HepG2 (cell line): ENCODE results near the gene MYO3A.

Source experiments
- CREB1 ChIP-seq, 2 experiments: fragments of 450-650 bp in 1 of 2; IDR thresholded peaks; 2 replicates each; pipeline ENCODE4 v1.6.1; 2016 to 2017; ENCODE audit warnings: control low read depth in 1 of 2, mild to moderate bottlenecking in 1 of 2, missing compliant biosample characterization in 1 of 2, missing genetic modification characterization in 1 of 2
- EZH2 ChIP-seq: conservative IDR thresholded peaks from 2 replicates; pipeline ENCODE4 v1.6.1; 2012; ENCODE audit warnings: mild to moderate bottlenecking, low read depth, low read length, moderate library complexity
- HMG20A ChIP-seq: IDR thresholded peaks from 2 replicates; pipeline ENCODE4 v1.6.1; 2016; ENCODE audit warnings: borderline replicate concordance
- MAFG ChIP-seq: sonication (generic); formaldehyde crosslinking; IDR thresholded peaks from 2 replicates; pipeline ENCODE4 v1.5.1; 2020; ENCODE audit warnings: mild to moderate bottlenecking, missing genetic modification reagents
- MAFK ChIP-seq, 2 experiments: IDR thresholded peaks in 1 of 2; conservative IDR thresholded peaks in 1 of 2; 2 replicates each; pipeline ENCODE4 v1.6.1; 2011; ENCODE audit warnings: improper control_type of control experiment in 2 of 2, low read length in 2 of 2
- MTA3 ChIP-seq: sonication (generic); formaldehyde crosslinking; IDR thresholded peaks from 2 replicates; pipeline ENCODE4 v1.4.0; 2020; ENCODE audit warnings: missing genetic modification reagents
- PCBP2 ChIP-seq: fragments of 200-400 bp; formaldehyde crosslinking; optimal IDR thresholded peaks from 2 replicates; pipeline ENCODE3; 2018; ENCODE audit warnings: low read length, low read depth; ENCODE audit not compliant: poor library complexity, severe bottlenecking
- YEATS2 ChIP-seq: sonication (generic); formaldehyde crosslinking; IDR thresholded peaks from 2 replicates; pipeline ENCODE4 v1.4.0; 2020; ENCODE audit warnings: missing genetic modification reagents, borderline replicate concordance
- ZNF143 ChIP-seq: sonication (generic); formaldehyde crosslinking; IDR thresholded peaks from 2 replicates; pipeline ENCODE4 v1.4.0; 2020; ENCODE audit warnings: missing genetic modification reagents
- TF ChIP-seq, protein P1 (sequence below), 2 experiments: fragments of 450-650 bp in 1 of 2; sonication (generic) in 1 of 2; formaldehyde crosslinking in 1 of 2; IDR thresholded peaks; 2 replicates each; pipeline versions ENCODE4 v1.6.1 to v1.8.0; 2016 to 2022; ENCODE audit warnings: antibody characterized with exemption in 1 of 2, mild to moderate bottlenecking in 1 of 2, missing genetic modification reagents in 1 of 2
- TF ChIP-seq, protein P2 (sequence below): IDR thresholded peaks from 2 replicates; pipeline ENCODE4 v1.6.1; 2018; ENCODE audit warnings: missing genetic modification reagents
- TF ChIP-seq, protein P3 (sequence below): fragments of 450-650 bp; IDR thresholded peaks from 2 replicates; pipeline ENCODE4 v1.6.1; 2017; ENCODE audit warnings: mild to moderate bottlenecking
- TF ChIP-seq, protein P4 (sequence below): sonication (generic); formaldehyde crosslinking; IDR thresholded peaks from 2 replicates; pipeline ENCODE4 v1.5.0; 2020; ENCODE audit warnings: mild to moderate bottlenecking, missing genetic modification reagents, moderate library complexity
- TF ChIP-seq, protein P5 (sequence below): sonication (generic); formaldehyde crosslinking; IDR thresholded peaks from 2 replicates; pipeline ENCODE4 v1.4.0; 2020; ENCODE audit warnings: missing genetic modification reagents, borderline replicate concordance

DNA sequence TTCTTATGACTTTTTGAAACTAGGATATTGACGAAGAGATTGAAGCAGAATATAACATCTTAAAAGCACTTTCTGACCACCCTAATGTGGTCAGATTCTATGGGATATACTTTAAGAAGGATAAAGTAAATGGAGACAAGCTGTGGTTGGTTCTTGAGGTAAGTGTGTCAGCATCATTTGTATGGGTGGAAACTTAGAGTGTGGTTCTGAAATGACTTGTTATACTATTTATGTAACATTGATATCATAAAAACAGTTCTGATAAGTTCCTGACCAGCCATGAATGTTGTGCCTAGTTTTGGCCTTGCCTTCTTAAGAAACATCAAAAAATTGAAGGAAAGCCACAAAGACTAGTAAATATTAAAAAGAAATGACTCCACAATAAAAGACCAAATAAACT, 20.8 kb downstream of the MYO3A start:
- TF ChIP-seq CREB1 (IDR thresholded peaks at IDR 0.05) (no peak), CREB1 (CRISPR knock-in tag; IDR thresholded peaks at IDR 0.05) (no peak), MAFK (conservative IDR thresholded peaks at IDR 0.05 in 1 of 2, IDR thresholded peaks at IDR 0.05 in 1 of 2; ENCODE audit: low read length in 2 of 2) (no peak), MTA3 (no peak), EZH2 (no peak), ZNF143 (CRISPR knock-in tag) (no peak), YEATS2 (no peak), PCBP2 (no peak), MAFG (CRISPR knock-in tag) (no peak), HMG20A (CRISPR knock-in tag) (no peak)
- TF ChIP-seq, protein P1, sequence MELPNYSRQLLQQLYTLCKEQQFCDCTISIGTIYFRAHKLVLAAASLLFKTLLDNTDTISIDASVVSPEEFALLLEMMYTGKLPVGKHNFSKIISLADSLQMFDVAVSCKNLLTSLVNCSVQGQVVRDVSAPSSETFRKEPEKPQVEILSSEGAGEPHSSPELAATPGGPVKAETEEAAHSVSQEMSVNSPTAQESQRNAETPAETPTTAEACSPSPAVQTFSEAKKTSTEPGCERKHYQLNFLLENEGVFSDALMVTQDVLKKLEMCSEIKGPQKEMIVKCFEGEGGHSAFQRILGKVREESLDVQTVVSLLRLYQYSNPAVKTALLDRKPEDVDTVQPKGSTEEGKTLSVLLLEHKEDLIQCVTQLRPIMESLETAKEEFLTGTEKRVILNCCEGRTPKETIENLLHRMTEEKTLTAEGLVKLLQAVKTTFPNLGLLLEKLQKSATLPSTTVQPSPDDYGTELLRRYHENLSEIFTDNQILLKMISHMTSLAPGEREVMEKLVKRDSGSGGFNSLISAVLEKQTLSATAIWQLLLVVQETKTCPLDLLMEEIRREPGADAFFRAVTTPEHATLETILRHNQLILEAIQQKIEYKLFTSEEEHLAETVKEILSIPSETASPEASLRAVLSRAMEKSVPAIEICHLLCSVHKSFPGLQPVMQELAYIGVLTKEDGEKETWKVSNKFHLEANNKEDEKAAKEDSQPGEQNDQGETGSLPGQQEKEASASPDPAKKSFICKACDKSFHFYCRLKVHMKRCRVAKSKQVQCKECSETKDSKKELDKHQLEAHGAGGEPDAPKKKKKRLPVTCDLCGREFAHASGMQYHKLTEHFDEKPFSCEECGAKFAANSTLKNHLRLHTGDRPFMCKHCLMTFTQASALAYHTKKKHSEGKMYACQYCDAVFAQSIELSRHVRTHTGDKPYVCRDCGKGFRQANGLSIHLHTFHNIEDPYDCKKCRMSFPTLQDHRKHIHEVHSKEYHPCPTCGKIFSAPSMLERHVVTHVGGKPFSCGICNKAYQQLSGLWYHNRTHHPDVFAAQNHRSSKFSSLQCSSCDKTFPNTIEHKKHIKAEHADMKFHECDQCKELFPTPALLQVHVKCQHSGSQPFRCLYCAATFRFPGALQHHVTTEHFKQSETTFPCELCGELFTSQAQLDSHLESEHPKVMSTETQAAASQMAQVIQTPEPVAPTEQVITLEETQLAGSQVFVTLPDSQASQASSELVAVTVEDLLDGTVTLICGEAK (IDR thresholded peaks at IDR 0.05): no peak
- TF ChIP-seq, protein P1 (CRISPR knock-in tag; IDR thresholded peaks at IDR 0.05): no peak
- TF ChIP-seq, protein P2, sequence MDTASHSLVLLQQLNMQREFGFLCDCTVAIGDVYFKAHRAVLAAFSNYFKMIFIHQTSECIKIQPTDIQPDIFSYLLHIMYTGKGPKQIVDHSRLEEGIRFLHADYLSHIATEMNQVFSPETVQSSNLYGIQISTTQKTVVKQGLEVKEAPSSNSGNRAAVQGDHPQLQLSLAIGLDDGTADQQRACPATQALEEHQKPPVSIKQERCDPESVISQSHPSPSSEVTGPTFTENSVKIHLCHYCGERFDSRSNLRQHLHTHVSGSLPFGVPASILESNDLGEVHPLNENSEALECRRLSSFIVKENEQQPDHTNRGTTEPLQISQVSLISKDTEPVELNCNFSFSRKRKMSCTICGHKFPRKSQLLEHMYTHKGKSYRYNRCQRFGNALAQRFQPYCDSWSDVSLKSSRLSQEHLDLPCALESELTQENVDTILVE: no peak
- TF ChIP-seq, protein P3, sequence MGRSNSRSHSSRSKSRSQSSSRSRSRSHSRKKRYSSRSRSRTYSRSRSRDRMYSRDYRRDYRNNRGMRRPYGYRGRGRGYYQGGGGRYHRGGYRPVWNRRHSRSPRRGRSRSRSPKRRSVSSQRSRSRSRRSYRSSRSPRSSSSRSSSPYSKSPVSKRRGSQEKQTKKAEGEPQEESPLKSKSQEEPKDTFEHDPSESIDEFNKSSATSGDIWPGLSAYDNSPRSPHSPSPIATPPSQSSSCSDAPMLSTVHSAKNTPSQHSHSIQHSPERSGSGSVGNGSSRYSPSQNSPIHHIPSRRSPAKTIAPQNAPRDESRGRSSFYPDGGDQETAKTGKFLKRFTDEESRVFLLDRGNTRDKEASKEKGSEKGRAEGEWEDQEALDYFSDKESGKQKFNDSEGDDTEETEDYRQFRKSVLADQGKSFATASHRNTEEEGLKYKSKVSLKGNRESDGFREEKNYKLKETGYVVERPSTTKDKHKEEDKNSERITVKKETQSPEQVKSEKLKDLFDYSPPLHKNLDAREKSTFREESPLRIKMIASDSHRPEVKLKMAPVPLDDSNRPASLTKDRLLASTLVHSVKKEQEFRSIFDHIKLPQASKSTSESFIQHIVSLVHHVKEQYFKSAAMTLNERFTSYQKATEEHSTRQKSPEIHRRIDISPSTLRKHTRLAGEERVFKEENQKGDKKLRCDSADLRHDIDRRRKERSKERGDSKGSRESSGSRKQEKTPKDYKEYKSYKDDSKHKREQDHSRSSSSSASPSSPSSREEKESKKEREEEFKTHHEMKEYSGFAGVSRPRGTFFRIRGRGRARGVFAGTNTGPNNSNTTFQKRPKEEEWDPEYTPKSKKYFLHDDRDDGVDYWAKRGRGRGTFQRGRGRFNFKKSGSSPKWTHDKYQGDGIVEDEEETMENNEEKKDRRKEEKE: no peak
- TF ChIP-seq, protein P4, sequence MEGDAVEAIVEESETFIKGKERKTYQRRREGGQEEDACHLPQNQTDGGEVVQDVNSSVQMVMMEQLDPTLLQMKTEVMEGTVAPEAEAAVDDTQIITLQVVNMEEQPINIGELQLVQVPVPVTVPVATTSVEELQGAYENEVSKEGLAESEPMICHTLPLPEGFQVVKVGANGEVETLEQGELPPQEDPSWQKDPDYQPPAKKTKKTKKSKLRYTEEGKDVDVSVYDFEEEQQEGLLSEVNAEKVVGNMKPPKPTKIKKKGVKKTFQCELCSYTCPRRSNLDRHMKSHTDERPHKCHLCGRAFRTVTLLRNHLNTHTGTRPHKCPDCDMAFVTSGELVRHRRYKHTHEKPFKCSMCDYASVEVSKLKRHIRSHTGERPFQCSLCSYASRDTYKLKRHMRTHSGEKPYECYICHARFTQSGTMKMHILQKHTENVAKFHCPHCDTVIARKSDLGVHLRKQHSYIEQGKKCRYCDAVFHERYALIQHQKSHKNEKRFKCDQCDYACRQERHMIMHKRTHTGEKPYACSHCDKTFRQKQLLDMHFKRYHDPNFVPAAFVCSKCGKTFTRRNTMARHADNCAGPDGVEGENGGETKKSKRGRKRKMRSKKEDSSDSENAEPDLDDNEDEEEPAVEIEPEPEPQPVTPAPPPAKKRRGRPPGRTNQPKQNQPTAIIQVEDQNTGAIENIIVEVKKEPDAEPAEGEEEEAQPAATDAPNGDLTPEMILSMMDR (CRISPR knock-in tag): no peak
- TF ChIP-seq, protein P5, sequence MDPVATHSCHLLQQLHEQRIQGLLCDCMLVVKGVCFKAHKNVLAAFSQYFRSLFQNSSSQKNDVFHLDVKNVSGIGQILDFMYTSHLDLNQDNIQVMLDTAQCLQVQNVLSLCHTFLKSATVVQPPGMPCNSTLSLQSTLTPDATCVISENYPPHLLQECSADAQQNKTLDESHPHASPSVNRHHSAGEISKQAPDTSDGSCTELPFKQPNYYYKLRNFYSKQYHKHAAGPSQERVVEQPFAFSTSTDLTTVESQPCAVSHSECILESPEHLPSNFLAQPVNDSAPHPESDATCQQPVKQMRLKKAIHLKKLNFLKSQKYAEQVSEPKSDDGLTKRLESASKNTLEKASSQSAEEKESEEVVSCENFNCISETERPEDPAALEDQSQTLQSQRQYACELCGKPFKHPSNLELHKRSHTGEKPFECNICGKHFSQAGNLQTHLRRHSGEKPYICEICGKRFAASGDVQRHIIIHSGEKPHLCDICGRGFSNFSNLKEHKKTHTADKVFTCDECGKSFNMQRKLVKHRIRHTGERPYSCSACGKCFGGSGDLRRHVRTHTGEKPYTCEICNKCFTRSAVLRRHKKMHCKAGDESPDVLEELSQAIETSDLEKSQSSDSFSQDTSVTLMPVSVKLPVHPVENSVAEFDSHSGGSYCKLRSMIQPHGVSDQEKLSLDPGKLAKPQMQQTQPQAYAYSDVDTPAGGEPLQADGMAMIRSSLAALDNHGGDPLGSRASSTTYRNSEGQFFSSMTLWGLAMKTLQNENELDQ (CRISPR knock-in tag): no peak
